SHP77 treated with DMSO at 0.1 percent for 48 hours (cell line): Measurements from ENCODE around the gene TVP23A.

Source experiments
- DNase-seq: peaks from one replicate; lab custom pipeline; 2025; lab: John Stamatoyannopoulos, UW

Gene TVP23A

GRCh38 chr16:10817963-10818941 lies at the start of gene TVP23A:
Gene TVP23A, minus strand, starts transcription at chr16:10818794. Its CDS starts 301 bp downstream, at chr16:10818493.
- no peak for DNase-seq

GRCh38 chr16:10868104-10868595 lies 49.6 kb upstream of the TVP23A start:
- no peak for DNase-seq

GRCh38 chr16:10867199-10867598 lies 48.6 kb upstream of the TVP23A start:
- no peak for DNase-seq

- DNase-seq, result no peak
These were observed 47.7 kb upstream of the TVP23A start for GRCh38 chr16:10865991-10866966.

- no peak for DNase-seq
These were observed 43.8 kb upstream of the TVP23A start for GRCh38 chr16:10862438-10862837.

GRCh38 chr16:10859658-10860057 lies 41.1 kb upstream of the TVP23A start:
- DNase-seq, result no peak

GRCh38 chr16:10859020-10859419 lies 40.4 kb upstream of the TVP23A start:
- DNase-seq, result no peak

GRCh38 chr16:10858203-10858602 lies 39.6 kb upstream of the TVP23A start:
- DNase-seq, result no peak

- no peak for DNase-seq
These were observed 37.4 kb upstream of the TVP23A start for GRCh38 chr16:10856042-10856441.

GRCh38 chr16:10852948-10853347 lies 34.4 kb upstream of the TVP23A start:
- DNase-seq, result no peak

- DNase-seq, result no peak
These were observed 33.7 kb upstream of the TVP23A start for GRCh38 chr16:10852286-10852685.

- DNase-seq, result no peak
These were observed 32.9 kb upstream of the TVP23A start for GRCh38 chr16:10851512-10851911.

GRCh38 chr16:10850478-10850850 lies 31.9 kb upstream of the TVP23A start:
- no peak for DNase-seq

GRCh38 chr16:10849736-10850477 lies 31.3 kb upstream of the TVP23A start:
- DNase-seq, result no peak

GRCh38 chr16:10847176-10847575 lies 28.6 kb upstream of the TVP23A start:
- DNase-seq, result no peak

GRCh38 chr16:10846213-10846998 lies 27.8 kb upstream of the TVP23A start:
- DNase-seq, result no peak

GRCh38 chr16:10840703-10841102 lies 22.1 kb upstream of the TVP23A start:
- DNase-seq, result no peak

- no peak for DNase-seq
These were observed 20.7 kb upstream of the TVP23A start for GRCh38 chr16:10839279-10839666.

GRCh38 chr16:10838621-10839278 lies 20.2 kb upstream of the TVP23A start:
- DNase-seq, result no peak

- DNase-seq, result no peak
These were observed 17.7 kb upstream of the TVP23A start for GRCh38 chr16:10836174-10836853.
